CD4-positive, alpha-beta T cell (primary cell): ENCODE measurements around the gene MYOF. TPM values are rescaled to one million over a fixed set of nuclear protein-coding genes. Genes with fewer than 3 reads are reported as not detected.
"Not testable (repeated sequence)": the region's sequence is repeated elsewhere in the genome, so short reads cannot be mapped to it uniquely, and the experiment has no call there.

Source experiments
- ATAC-seq: fragments of 200-7000 bp; cut with Tn5 transposase; one replicate; pipeline ENCODE4 v1.10.0; 2022; ENCODE audit warnings: mild to moderate bottlenecking; ENCODE audit not compliant: poor library complexity
- CTCF ChIA-PET: fragments of 350-600 bp; sonication (Branson Sonifier 250); formaldehyde crosslinking; loops from one replicate; lab custom pipeline; 2021; ENCODE audit warnings: antibody characterized with exemption, inconsistent platforms; lab: Charles Lee
- POLR2A ChIA-PET: fragments of 350-600 bp; sonication (Branson Sonifier 250); formaldehyde crosslinking; loops from one replicate; lab custom pipeline; 2021; ENCODE audit warnings: antibody characterized with exemption, inconsistent platforms; lab: Charles Lee
- DNase-seq, 14 experiments: peaks; one replicate each; pipeline ENCODE4 v3.0.0-alpha.2; 2013 to 2020; ENCODE audit warnings: mixed read lengths in 2 of 14
- H3K27ac ChIP-seq, 2 donors: one replicate each; pipeline versions ENCODE4 v1.5.1 to v1.7.0; 2013; ENCODE audit warnings: low read length in 2 of 2, low read depth in 1 of 2, mild to moderate bottlenecking in 1 of 2
- H3K27me3 ChIP-seq, 2 experiments: 1 replicate in 1 of 2; 2 replicates in 1 of 2; pipeline versions ENCODE4 v1.6.1 to v1.7.0; 2013; ENCODE audit warnings: low read length in 2 of 2, control low read depth in 1 of 2, mild to moderate bottlenecking in 1 of 2, moderate library complexity in 1 of 2; ENCODE audit not compliant: insufficient read depth in 2 of 2, control insufficient read depth in 1 of 2
- H3K36me3 ChIP-seq: one replicate; pipeline ENCODE4 v1.6.1; 2013; ENCODE audit warnings: low read length, control low read depth; ENCODE audit not compliant: insufficient read depth
- H3K4me1 ChIP-seq: one replicate; pipeline ENCODE4 v1.6.1; 2013; ENCODE audit warnings: low read length, control low read depth; ENCODE audit not compliant: insufficient read depth
- H3K4me3 ChIP-seq: one replicate; pipeline ENCODE4 v1.5.1; 2013; ENCODE audit warnings: mild to moderate bottlenecking, low read length, moderate library complexity
- H3K9me3 ChIP-seq, 2 experiments: 1 replicate in 1 of 2; 2 replicates in 1 of 2; pipeline versions ENCODE4 v1.6.1 to v1.7.0; 2013; ENCODE audit warnings: low read length in 2 of 2, mild to moderate bottlenecking in 2 of 2, control low read depth in 1 of 2, moderate library complexity in 1 of 2; ENCODE audit not compliant: control insufficient read depth in 1 of 2, insufficient read depth in 1 of 2
- H3K27ac Mint-ChIP-seq: one replicate; pipeline ENCODE4 v1.8.0; 2020; ENCODE audit warnings: mixed read lengths
- H3K27me3 Mint-ChIP-seq: one replicate; pipeline ENCODE4 v1.8.0; 2021; ENCODE audit warnings: mixed read lengths
- H3K36me3 Mint-ChIP-seq: one replicate; pipeline ENCODE4 v1.8.0; 2021; ENCODE audit warnings: low read depth, mixed read lengths
- H3K4me1 Mint-ChIP-seq: one replicate; pipeline ENCODE4 v1.8.0; 2021; ENCODE audit warnings: low read depth, mixed read lengths
- H3K4me3 Mint-ChIP-seq: one replicate; pipeline ENCODE4 v1.8.0; 2020; ENCODE audit warnings: mild to moderate bottlenecking, mixed read lengths
- H3K9me3 Mint-ChIP-seq: one replicate; pipeline ENCODE4 v1.8.0; 2020; ENCODE audit warnings: mixed read lengths
- CTCF ChIP-seq: fragments of 200-600 bp; IDR thresholded peaks from one replicate; pipeline ENCODE4 v1.8.0; 2022; ENCODE audit warnings: antibody characterized with exemption, mild to moderate bottlenecking
- intact Hi-C, 2 experiments: fragments of 100-400 bp; cut with DNase I in 1 of 2; cut with micrococcal nuclease in 1 of 2; formaldehyde crosslinking; loops; one replicate each; pipeline versions ENCODE4 v1.15.1 to v1.9.0; 2023 to 2025; cut with DNase I, micrococcal nuclease
- total RNA-seq, 174 experiments: library from RNA in 2 of 174; stranded (reverse) in 2 of 174; gene quantifications; one replicate each; pipeline ENCODE4 v1.2.3 and lab custom pipeline; 2021 to 2026

MYOF gene
- total RNA-seq, 2 experiments from 2014 or later: 0.14 to 0.27 TPM

- no peaks in the 10 kb centered on the region for H3K27me3 ChIP-seq
- no peaks in the 10 kb centered on the region for H3K4me1 Mint-ChIP-seq
- no peak overlapping the region for H3K4me3 Mint-ChIP-seq
- no peak overlapping the region for H3K27ac Mint-ChIP-seq
- H3K9me3 ChIP-seq: no peaks in the 10 kb centered on the region
- no peak overlapping the region for H3K4me3 ChIP-seq
- ChIA-PET POLR2A (no interaction called here), CTCF (no interaction called here)
- DNase-seq: no peak
- no peak for TF ChIP-seq CTCF
- H3K27ac ChIP-seq: no peak overlapping the region
- no peaks in the 10 kb centered on the region for H3K36me3 ChIP-seq
- no peaks in the 10 kb centered on the region for H3K36me3 Mint-ChIP-seq
- no peaks in the 10 kb centered on the region for H3K4me1 ChIP-seq
- H3K27me3 Mint-ChIP-seq: no peaks in the 10 kb centered on the region
- intact Hi-C loops: loop anchor here in 1 of 2 experiments (2.0 kb wide), 1 partner anchor 176 kb away; no protein-coding TSS in a partner anchor
- no peaks in the 10 kb centered on the region for H3K9me3 Mint-ChIP-seq
- ATAC-seq: no peak
These were observed 191.3 kb downstream of the MYOF start for GRCh38 chr10:93290661-93291354.

GRCh38 chr10:93288679-93289634 is 193.2 kb downstream of the MYOF start:
- Histone ChIP-seq H3K27ac (no peak overlapping the region), H3K27me3 (no peaks in the 10 kb centered on the region), H3K36me3 (no peaks in the 10 kb centered on the region), H3K4me3 (no peak overlapping the region), H3K4me1 (no peaks in the 10 kb centered on the region), H3K9me3 (no peaks in the 10 kb centered on the region)
- intact Hi-C loops: loop anchor here (1.0 to 5.0 kb wide), 5 partner anchors 174 to 404 kb away; no protein-coding TSS in a partner anchor
- Mint-ChIP-seq H3K36me3 (no peaks in the 10 kb centered on the region), H3K27me3 (no peaks in the 10 kb centered on the region), H3K4me3 (no peak overlapping the region), H3K27ac (no peak overlapping the region), H3K4me1 (no peaks in the 10 kb centered on the region), H3K9me3 (no peaks in the 10 kb centered on the region)
- TF ChIP-seq CTCF: peak; percentile 70
- DNase-seq: peak; percentile 20 to 71 (median 36)
- ATAC-seq: no peak
- ChIA-PET POLR2A (no interaction called here), CTCF (no interaction called here)

GRCh38 chr10:93287775-93288174 is 194.4 kb downstream of the MYOF start:
- DNase-seq (no peak), ATAC-seq (no peak)
- H3K27ac ChIP-seq: no peak overlapping the region
- H3K4me1 ChIP-seq: no peaks in the 10 kb centered on the region
- POLR2A ChIA-PET: no interaction called here
- no peaks in the 10 kb centered on the region for H3K36me3 ChIP-seq
- H3K4me3 ChIP-seq: no peak overlapping the region
- Mint-ChIP-seq H3K4me3 (no peak overlapping the region), H3K27ac (no peak overlapping the region), H3K36me3 (no peaks in the 10 kb centered on the region), H3K4me1 (no peaks in the 10 kb centered on the region), H3K9me3 (no peaks in the 10 kb centered on the region), H3K27me3 (no peaks in the 10 kb centered on the region)
- H3K9me3 ChIP-seq: no peaks in the 10 kb centered on the region
- CTCF ChIA-PET: interaction anchor here (0.7 kb wide), 1 partner anchor 65 kb away, joined by 3 read pairs; no protein-coding TSS in a partner anchor
- intact Hi-C loops: loop anchor here (2.0 to 5.0 kb wide), 3 partner anchors 325 to 403 kb away; no protein-coding TSS in a partner anchor
- no peak for TF ChIP-seq CTCF
- H3K27me3 ChIP-seq: no peaks in the 10 kb centered on the region

GRCh38 chr10:93284246-93284645 is 197.9 kb downstream of the MYOF start:
- POLR2A ChIA-PET, intact Hi-C loops, CTCF ChIA-PET, H3K4me3 Mint-ChIP-seq, H3K4me1 Mint-ChIP-seq, H3K27ac ChIP-seq, H3K27me3 Mint-ChIP-seq, H3K9me3 Mint-ChIP-seq, H3K36me3 Mint-ChIP-seq, DNase-seq, H3K4me1 ChIP-seq, H3K36me3 ChIP-seq, H3K4me3 ChIP-seq, H3K27me3 ChIP-seq, H3K27ac Mint-ChIP-seq, ATAC-seq, H3K9me3 ChIP-seq: not testable (repeated sequence)
